ENCODE measurements around the gene TENM4.
"Not testable (repeated sequence)": the region's sequence is repeated elsewhere in the genome, so short reads cannot be mapped to it uniquely, and the experiment has no call there.

- TF ChIP-seq, protein P1, sequence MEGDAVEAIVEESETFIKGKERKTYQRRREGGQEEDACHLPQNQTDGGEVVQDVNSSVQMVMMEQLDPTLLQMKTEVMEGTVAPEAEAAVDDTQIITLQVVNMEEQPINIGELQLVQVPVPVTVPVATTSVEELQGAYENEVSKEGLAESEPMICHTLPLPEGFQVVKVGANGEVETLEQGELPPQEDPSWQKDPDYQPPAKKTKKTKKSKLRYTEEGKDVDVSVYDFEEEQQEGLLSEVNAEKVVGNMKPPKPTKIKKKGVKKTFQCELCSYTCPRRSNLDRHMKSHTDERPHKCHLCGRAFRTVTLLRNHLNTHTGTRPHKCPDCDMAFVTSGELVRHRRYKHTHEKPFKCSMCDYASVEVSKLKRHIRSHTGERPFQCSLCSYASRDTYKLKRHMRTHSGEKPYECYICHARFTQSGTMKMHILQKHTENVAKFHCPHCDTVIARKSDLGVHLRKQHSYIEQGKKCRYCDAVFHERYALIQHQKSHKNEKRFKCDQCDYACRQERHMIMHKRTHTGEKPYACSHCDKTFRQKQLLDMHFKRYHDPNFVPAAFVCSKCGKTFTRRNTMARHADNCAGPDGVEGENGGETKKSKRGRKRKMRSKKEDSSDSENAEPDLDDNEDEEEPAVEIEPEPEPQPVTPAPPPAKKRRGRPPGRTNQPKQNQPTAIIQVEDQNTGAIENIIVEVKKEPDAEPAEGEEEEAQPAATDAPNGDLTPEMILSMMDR (IDR thresholded peaks at IDR 0.05) = not testable (repeated sequence)
- not testable (repeated sequence) for TF ChIP-seq POLR2AphosphoS5 (IDR thresholded peaks at IDR 0.05; ENCODE audit: low read depth, low read length)
These were observed 463.0 kb downstream of the TENM4 start for GRCh38 chr11:78977848-78978247.
